Common myeloid progenitor, CD34-positive (primary cell): ENCODE results near the gene PM20D1.
A peak's percentile ranks its signal among the peaks of the same experiment; 100 is the strongest.

Experiments
- CTCF ChIA-PET: fragments of 350-600 bp; sonication (Branson Sonifier 250); formaldehyde crosslinking; loops from one replicate; lab custom pipeline; 2021; ENCODE audit warnings: antibody characterized with exemption; lab: Charles Lee
- POLR2A ChIA-PET: fragments of 350-600 bp; sonication (Branson Sonifier 250); formaldehyde crosslinking; loops from one replicate; lab custom pipeline; 2021; ENCODE audit warnings: antibody characterized with exemption; lab: Charles Lee
- DNase-seq, 3 donors: peaks; one replicate each; pipeline versions ENCODE4 v3.0.0 to v3.0.0-alpha.2; 2013
- H3K27ac ChIP-seq, 2 experiments: 1 replicate in 1 of 2; 2 replicates in 1 of 2; pipeline ENCODE4 v1.7.0; 2013; ENCODE audit warnings: inconsistent platforms in 2 of 2, low read length in 2 of 2, mild to moderate bottlenecking in 2 of 2, low read depth in 1 of 2, moderate library complexity in 1 of 2; ENCODE audit not compliant: severe bottlenecking in 2 of 2, insufficient read depth in 1 of 2, poor library complexity in 1 of 2
- H3K27me3 ChIP-seq, 5 experiments: replicated peaks in 2 of 5; 1 replicate in 3 of 5; 2 replicates in 2 of 5; pipeline versions ENCODE4 v1.6.1 to v1.7.0; 2013; ENCODE audit warnings: low read length in 4 of 5, mild to moderate bottlenecking in 2 of 5, moderate library complexity in 2 of 5, inconsistent platforms in 1 of 5; ENCODE audit not compliant: insufficient read depth in 5 of 5, control insufficient read depth in 4 of 5
- H3K36me3 ChIP-seq, 4 experiments: 1 replicate in 2 of 4; 2 replicates in 2 of 4; pipeline versions ENCODE4 v1.6.1 to v1.7.0; 2013; ENCODE audit warnings: low read length in 3 of 4, control low read depth in 1 of 4, mild to moderate bottlenecking in 1 of 4; ENCODE audit not compliant: control insufficient read depth in 4 of 4, insufficient read depth in 4 of 4
- H3K4me1 ChIP-seq, 4 experiments: 1 replicate in 3 of 4; 2 replicates in 1 of 4; pipeline versions ENCODE4 v1.6.1 to v1.7.1; 2013; ENCODE audit warnings: low read length in 3 of 4, mild to moderate bottlenecking in 3 of 4, control low read depth in 1 of 4, inconsistent platforms in 1 of 4, moderate library complexity in 1 of 4; ENCODE audit not compliant: control insufficient read depth in 4 of 4, insufficient read depth in 4 of 4; ENCODE audit errors: control extremely low read depth in 1 of 4
- H3K4me3 ChIP-seq, 7 experiments: 1 replicate in 4 of 7; 2 replicates in 3 of 7; pipeline versions ENCODE4 v1.5.1 to v1.7.0; 2013; ENCODE audit warnings: mild to moderate bottlenecking in 7 of 7, low read length in 6 of 7, moderate library complexity in 6 of 7, inconsistent platforms in 2 of 7, low read depth in 2 of 7, control low read depth in 1 of 7; ENCODE audit not compliant: insufficient read depth in 4 of 7, control insufficient read depth in 1 of 7; ENCODE audit errors: extremely low read depth in 1 of 7
- H3K9me3 ChIP-seq, 5 experiments: 1 replicate in 4 of 5; 2 replicates in 1 of 5; pipeline versions ENCODE4 v1.6.1 to v1.7.1; 2013; ENCODE audit warnings: low read length in 4 of 5, mild to moderate bottlenecking in 2 of 5, inconsistent platforms in 1 of 5, low read depth in 1 of 5, moderate library complexity in 1 of 5; ENCODE audit not compliant: control insufficient read depth in 4 of 5, insufficient read depth in 2 of 5; ENCODE audit errors: control extremely low read depth in 1 of 5
- WGBS: methylation state at CpG from one replicate; pipeline ENCODE4 v1.1.5; 2013; ENCODE audit not compliant: insufficient coverage; 5-methylcytosine and 5-hydroxymethylcytosine counted together

The PM20D1 gene

GRCh38 chr1:205817364-205817763, 32.6 kb downstream of the PM20D1 start:
- Histone ChIP-seq H3K4me3 (no peak overlapping the region), H3K4me1 (peaks cover 0 to 14% (median 11%) of the 10 kb centered on the region in 4 experiments), H3K27me3 (peaks cover 0 to 15% (median 0%) of the 10 kb centered on the region in 5 experiments), H3K9me3 (no peaks in the 10 kb centered on the region), H3K36me3 (no peaks in the 10 kb centered on the region), H3K27ac (no peak overlapping the region)
- no CpG with 5 or more reads among the region's 3 CpGs for WGBS
- CTCF ChIA-PET: interaction anchor here (0.9 to 1.7 kb wide), 2 partner anchors 91 to 168 kb away, joined by 3 read pairs; no protein-coding TSS in a partner anchor
- DNase-seq: no peak
- POLR2A ChIA-PET: no interaction called here

GRCh38 chr1:205813755-205814058, 36.2 kb downstream of the PM20D1 start:
- peak overlapping the region; percentile 71 to 93 (median 83) for H3K4me3 ChIP-seq
- CTCF ChIA-PET: interaction anchor here (1.2 to 3.2 kb wide), 3 partner anchors 8 to 45 kb away, joined by 3 to 11 read pairs (median 3); no protein-coding TSS in a partner anchor
- H3K27ac ChIP-seq: no peak overlapping the region
- peaks cover 0 to 22% (median 18%) of the 10 kb centered on the region in 4 experiments for H3K4me1 ChIP-seq
- peaks cover 0 to 7% (median 4%) of the 10 kb centered on the region in 4 experiments for H3K36me3 ChIP-seq
- POLR2A ChIA-PET: no interaction called here
- peaks cover 0 to 15% (median 0%) of the 10 kb centered on the region in 5 experiments for H3K27me3 ChIP-seq
- H3K9me3 ChIP-seq: no peaks in the 10 kb centered on the region
- DNase-seq: peak in 2 of 3 donors; percentile 23 to 55
- WGBS: 4% methylated on average over 10 of the region's 14 CpGs

DNA sequence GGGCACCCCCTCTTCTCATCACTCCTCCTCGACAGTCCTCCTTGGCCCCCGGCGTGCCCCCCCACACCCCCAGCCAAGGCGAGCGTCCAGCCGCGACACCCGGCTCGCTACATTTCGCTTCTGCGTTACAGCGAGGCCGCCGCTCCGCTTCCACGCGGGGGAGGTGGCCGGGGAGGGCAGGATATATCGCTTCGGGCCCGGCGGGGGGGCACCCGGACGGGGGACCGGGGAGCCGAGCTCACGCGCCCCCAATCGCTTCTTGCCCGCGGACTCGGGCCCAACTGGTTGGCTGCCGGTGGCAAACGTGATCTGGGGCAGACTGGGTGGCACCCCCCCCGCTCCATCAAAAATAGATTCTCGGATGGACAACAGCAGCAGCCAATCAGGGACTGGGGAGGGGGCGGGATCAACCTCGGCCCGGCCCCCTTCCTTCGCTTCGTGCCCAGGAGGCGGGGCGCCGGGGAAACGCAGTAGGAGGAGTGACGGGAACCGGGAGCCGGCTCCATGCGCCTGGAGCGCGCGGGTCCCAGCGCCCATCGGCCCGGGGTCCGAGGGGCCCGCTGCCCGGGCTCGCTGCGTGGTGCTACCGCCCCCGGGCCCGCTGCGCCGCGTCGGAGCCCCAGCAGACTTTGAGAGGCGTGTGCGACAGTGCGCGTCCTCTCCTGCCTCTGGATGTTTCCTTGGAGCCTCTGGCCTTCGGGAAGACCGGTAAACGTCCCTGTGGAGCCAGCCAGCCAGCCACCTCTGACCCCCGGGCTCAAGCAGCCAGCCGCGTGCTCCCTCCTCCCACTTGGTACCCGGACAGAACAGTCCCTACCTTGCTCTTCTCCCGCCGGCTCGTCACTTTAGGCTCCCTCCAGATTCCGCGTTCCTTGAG, 36.8 kb downstream of the PM20D1 start, which contains the start of gene SLC41A1:
Gene SLC41A1, minus strand, starts transcription at position 321 of the 877 bp plus-strand sequence. CDS start 2,757 bp downstream, outside the sequence.
- peaks cover 0 to 15% (median 0%) of the 10 kb centered on the region in 5 experiments for H3K27me3 ChIP-seq
- H3K36me3 ChIP-seq: peaks cover 0 to 8% (median 6%) of the 10 kb centered on the region in 4 experiments
- DNase-seq: peak; percentile 90 to 95 (median 95)
- CTCF ChIA-PET: interaction anchor here (0.6 kb wide), 1 partner anchor 34 kb away, joined by 3 read pairs; no protein-coding TSS in a partner anchor
- peak within 1 kb of the TSS; percentile 29 to 56 for H3K27ac ChIP-seq
- H3K4me1 ChIP-seq: peaks cover 0 to 22% (median 18%) of the 10 kb centered on the region in 4 experiments
- peak within 1 kb of the TSS; percentile 71 to 93 (median 83) for H3K4me3 ChIP-seq
- H3K9me3 ChIP-seq: no peaks in the 10 kb centered on the region
- POLR2A ChIA-PET: no interaction called here
- WGBS: 0% methylated on average over 54 of the region's 83 CpGs

GRCh38 chr1:205812271-205812877, 37.6 kb downstream of the PM20D1 start:
- peak in 2 of 3 donors; percentile 37 to 55 for DNase-seq
- peaks cover 0 to 22% (median 18%) of the 10 kb centered on the region in 4 experiments for H3K4me1 ChIP-seq
- peaks cover 0 to 15% (median 0%) of the 10 kb centered on the region in 5 experiments for H3K27me3 ChIP-seq
- no peaks in the 10 kb centered on the region for H3K9me3 ChIP-seq
- ChIA-PET POLR2A (no interaction called here), CTCF (interaction anchor here (0.6 kb wide), 1 partner anchor 33 kb away, joined by 3 read pairs; no protein-coding TSS in a partner anchor)
- WGBS: 0% methylated on average over 4 of the region's 16 CpGs
- peak overlapping the region; percentile 29 to 56 for H3K27ac ChIP-seq
- peaks cover 0 to 9% (median 6%) of the 10 kb centered on the region in 4 experiments for H3K36me3 ChIP-seq
- peak overlapping the region; percentile 71 to 93 (median 83) for H3K4me3 ChIP-seq

DNA sequence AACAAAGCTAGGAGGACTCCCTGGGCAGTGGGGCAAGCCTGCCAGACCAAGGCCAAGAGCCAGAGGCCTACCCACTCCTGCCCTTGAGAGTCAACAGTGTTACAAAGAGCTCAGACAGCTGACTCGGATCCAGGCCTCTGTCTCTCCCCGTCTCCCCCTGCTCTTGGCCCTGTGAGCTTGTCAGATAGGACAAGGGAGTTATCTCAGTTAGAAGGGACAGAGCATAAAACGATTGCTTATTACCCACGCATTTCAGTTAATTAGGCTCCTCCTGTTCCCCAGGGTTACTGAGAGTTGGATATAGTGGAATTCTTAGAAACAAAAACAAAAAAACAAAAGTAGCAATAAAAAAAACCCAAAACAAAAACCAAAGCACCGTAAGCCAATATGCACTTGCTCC, 38.3 kb downstream of the PM20D1 start:
- Histone ChIP-seq H3K27me3 (peaks cover 0 to 15% (median 0%) of the 10 kb centered on the region in 5 experiments), H3K4me3 (peak overlapping the region in 4 of 7 experiments; percentile 76 to 93 (median 88)), H3K27ac (no peak overlapping the region), H3K9me3 (no peaks in the 10 kb centered on the region), H3K36me3 (peaks cover 0 to 9% (median 6%) of the 10 kb centered on the region in 4 experiments), H3K4me1 (peaks cover 0 to 22% (median 18%) of the 10 kb centered on the region in 4 experiments)
- CTCF ChIA-PET: interaction anchor here (1.0 to 1.5 kb wide), 4 partner anchors 8 to 166 kb away, joined by 3 to 7 read pairs (median 6); no protein-coding TSS in a partner anchor
- DNase-seq: peak in 2 of 3 donors; percentile 13 to 46
- POLR2A ChIA-PET: no interaction called here
- WGBS: 82% methylated on average over 3 of the region's 5 CpGs

DNA sequence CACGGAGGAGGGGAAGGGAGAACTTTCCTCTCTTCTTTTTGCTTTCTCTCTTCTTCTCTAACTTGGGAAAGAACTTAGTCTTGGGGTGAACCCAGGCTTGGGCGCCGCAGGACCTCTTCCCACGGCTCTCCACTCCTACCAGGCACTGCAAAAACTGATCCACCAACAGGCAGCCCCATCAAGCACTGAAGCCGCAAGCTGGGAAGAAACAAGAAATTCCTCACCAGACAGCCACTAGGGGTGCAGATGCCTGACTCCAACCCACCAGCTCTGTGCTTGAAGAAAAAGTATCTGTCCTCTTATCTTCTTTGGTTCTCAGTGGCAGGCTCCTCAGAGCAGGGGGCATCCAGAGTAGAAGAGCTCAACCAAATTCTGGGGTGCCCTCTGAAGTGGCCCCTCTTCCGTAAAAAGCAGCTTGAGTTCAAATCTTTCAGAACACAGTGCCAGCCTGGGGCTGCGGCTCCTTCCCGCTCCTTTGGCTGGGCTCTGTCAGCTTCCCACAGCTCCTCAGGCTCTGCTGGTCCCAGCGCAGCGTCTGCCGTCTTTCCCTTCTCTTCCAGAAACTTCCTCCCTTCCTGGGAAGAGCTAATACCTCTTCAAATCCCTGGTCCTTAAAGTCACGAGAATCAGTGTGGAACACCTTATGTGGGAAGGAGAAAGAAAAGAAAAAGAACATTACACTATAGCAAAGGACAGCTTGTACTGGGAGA, 39.3 kb downstream of the PM20D1 start:
- H3K9me3 ChIP-seq: no peaks in the 10 kb centered on the region
- no peak overlapping the region for H3K27ac ChIP-seq
- H3K27me3 ChIP-seq: peaks cover 0 to 12% (median 0%) of the 10 kb centered on the region in 5 experiments
- POLR2A ChIA-PET: no interaction called here
- H3K4me3 ChIP-seq: no peak overlapping the region
- 87% methylated on average over 4 of the region's 12 CpGs for WGBS
- peak; percentile 18 to 46 (median 46) for DNase-seq
- H3K36me3 ChIP-seq: peaks cover 0 to 9% (median 6%) of the 10 kb centered on the region in 4 experiments
- peaks cover 0 to 25% (median 18%) of the 10 kb centered on the region in 4 experiments for H3K4me1 ChIP-seq
- CTCF ChIA-PET: interaction anchor here (0.7 to 1.6 kb wide), 10 partner anchors 9 to 167 kb away, joined by 3 to 7 read pairs (median 4); no protein-coding TSS in a partner anchor
